Inferior parietal cortex (tissue), 1 donor: Measurements from ENCODE around the gene ACTL7B.
"Not testable (repeated sequence)": the region's sequence is repeated elsewhere in the genome, so short reads cannot be mapped to it uniquely, and the experiment has no call there.

Source experiments
- DNase-seq: peaks from one replicate; pipeline ENCODE4 v3.0.0-alpha.2; 2016; ENCODE audit errors: extremely low spot score

Gene ACTL7B

DNA sequence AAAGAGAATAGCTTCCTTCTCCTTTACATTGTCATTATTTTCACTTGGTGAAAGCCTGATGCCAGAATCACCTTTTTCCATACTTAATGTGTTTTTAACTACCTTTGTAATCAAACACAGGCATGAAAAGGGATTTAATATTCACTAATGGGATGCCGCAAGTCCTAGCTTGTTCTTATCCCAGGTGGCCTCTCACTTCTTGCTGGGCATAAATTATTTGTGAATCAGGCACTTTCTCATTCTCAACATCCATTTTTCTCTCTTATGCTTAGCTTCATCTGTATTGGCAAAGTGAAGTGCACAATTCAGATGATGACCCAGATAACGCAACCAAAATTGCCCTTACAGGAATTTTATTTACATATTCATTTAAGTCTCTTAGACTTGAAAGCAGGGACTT lies 10.9 kb downstream of the ACTL7B start:
- DNase-seq: no peak

DNA sequence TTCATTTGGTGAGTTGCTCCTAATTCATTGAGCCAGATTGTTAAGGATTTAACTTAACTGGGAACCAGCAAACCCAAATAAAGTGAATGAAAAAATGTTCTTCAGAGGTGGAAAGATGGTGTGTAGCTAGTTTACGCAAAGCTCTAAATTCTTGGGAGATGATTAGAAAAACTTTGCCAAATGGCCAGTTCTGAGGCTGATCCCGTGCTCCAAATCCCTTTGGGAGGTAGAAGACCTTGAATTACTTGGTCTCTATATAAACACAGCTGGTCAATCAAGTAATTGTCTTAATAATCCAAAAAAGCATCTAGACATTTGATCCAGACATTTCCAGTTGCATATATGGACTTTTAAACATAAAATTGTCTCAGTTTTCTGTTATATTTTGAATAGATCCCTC lies 11.4 kb downstream of the ACTL7B start:
- DNase-seq: no peak

DNA sequence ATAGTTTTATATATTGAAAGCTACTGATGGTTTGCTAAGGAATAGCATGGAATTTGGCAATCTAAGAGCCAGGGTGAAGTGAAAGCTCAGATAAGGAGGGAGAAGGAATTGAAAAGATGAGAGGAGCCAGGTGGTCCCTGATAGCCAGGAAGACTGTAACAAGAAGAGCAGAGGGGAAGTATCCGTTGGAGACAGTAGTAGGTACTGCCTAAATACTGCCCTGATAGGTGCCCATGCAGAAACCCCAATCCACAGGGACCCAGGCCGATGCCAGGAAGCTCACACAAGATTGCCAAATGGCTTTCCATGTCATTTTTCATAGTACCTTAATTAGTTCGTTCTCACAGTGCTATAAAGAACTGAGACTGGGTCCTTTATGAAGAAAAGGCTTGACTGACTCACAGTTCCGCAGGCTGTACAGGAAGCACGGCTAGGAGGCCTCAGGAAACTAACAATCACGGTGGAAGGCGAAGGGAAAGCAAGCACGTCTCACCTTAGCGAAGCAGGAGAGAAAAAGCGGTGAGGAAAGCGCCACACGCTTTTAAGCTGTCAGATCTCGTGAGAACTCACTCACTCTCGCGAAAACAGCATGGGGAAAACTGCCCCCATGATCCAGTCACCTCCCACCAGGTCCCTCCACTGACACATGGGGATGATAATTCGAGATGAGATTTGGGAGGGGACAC lies 13.0 kb downstream of the ACTL7B start:
- DNase-seq: no peak

DNA sequence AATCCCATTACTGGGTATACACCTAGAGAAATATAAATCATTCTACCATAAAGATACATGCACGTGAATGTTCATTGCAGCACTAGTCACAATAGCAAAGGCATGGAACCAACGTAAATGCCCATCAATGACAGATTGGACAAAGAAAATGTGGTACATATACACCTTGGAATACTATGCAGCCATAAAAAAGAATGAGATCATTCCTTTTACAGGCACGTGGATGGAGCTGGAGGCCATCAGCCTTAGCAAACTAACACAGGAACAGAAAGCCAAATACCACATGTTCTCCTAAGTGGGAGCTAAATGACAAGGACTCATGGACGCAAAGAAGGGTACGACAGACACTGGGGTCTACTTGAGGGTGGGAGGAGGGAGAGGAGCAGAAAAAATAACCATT lies 16.2 kb downstream of the ACTL7B start:
- not testable (repeated sequence) for DNase-seq

DNA sequence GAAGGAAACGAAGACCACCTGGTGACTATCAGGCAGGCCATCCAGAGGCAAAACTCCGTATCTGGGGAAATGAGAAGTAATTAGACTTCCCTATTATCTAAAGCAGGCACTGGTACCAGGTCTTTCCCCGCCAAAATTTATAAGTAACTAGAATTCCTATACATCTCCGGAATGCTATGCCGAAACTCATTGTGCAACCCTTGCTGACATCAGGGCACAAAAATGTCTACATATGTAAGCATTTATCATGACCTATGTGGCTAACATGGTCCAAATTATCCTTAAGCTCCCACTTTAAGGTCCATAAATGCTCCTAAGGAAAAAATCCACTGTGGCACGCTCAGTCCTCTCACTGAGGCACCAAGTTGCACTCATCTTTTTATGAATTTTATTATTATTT lies 17.8 kb downstream of the ACTL7B start:
- no peak for DNase-seq

DNA sequence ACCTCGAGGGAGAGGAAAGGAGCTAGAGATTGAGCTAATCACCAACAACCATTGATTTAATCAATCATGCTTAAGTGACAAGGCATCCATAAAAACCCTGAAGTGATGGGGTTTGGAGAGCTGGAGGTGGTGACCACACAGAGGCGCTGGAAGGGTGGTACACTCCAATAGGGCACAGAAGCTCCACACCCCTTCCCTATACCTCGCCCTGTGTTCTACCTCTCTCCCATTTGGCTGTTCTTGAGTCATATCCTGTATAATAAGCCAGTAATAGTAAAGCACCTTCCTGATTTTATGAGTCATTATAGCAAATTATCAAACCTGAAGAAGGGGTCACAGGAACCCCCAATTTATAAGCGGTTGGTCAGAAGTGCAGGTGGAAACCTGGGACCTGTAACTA lies 18.3 kb downstream of the ACTL7B start:
- DNase-seq: no peak

DNA sequence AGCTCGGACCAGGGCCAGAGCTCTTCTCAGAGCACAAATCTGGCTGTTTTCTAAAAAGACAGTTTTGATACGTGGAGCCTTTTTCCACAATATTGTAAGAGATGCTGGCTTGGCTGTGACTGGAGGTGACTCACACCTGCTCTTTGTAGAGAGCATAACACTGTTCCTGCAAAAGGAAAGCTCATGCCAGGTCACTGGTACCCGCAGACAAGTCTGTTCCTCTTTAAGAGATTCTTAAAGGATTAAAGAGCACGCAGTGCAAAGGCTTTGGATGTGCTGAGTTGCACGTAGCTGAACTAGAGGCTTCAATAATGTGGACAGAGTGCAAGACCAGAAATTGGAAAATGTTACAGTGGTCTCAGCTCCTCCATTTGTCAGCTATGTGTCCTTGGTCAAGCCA lies 19.0 kb downstream of the ACTL7B start:
- DNase-seq: no peak

DNA sequence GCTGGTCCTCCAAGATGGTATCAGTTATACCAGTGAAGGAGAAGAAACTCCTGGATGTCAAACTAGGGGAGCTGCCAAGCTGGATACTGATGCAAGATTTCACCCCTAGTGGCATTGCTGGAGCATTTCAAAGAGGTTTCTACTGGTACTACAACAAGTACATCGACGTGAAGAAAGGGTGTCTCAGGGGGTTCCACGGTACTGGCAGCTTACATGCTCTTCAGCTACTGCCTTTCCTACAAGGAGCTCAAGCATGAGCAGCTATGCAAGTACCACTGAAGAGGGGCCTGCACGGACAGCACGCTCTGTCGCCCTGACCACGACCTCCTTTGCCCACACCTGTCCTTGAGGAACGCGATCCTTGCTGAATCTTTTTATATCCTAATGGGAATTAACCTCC lies 19.5 kb downstream of the ACTL7B start:
- DNase-seq: no peak

DNA sequence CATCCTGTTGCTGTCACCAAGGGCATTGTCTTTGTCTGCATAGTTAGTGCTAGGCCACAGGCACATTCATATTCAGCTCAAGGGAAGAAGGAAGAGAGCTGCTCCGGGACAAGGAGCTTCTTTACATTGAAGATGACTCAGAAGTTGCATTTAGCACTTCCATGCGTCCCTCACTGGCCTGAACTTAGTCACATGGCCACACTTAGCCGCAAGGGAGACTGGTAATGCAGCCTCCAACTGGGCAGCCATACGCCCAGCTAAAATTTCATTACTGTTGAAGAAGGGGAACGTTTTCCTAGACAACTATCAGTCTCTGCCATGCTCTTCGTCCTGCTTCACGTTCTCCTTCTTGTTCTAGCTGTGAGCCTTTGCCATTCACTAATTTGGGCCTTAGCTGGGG lies 20.0 kb downstream of the ACTL7B start:
- no peak for DNase-seq

DNA sequence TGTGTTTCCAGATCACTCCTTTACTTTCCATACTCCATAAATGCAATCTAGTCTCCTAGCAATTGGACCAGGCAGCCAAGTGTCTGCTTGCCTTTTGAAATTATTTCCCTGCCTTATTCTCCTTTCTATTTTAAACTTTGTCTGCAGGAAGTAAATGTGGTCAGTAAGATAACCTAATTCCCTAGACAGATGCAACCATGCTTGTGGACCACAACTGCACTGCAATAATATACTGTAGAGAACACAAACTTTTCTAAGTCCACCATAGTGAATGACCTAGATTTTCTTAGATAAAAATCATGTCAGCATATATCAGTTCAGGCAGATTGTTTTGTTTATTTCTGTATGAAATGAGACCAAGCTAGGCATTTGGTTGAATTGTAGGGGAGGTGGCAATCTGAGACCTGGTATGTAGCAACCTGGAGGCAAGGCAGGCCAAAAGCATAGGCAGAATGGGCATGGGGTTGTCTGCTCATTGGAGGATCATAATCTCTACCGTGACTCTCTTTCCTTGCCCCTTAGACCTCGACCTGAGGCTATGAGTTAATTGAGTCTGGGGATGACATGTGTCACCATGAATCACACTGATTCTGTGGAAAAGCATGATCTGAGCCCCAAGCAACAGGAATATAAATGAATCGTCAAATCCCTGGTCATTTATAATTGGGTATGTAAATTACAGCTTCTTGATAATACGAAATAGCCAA lies 20.7 kb downstream of the ACTL7B start:
- no peak for DNase-seq

DNA sequence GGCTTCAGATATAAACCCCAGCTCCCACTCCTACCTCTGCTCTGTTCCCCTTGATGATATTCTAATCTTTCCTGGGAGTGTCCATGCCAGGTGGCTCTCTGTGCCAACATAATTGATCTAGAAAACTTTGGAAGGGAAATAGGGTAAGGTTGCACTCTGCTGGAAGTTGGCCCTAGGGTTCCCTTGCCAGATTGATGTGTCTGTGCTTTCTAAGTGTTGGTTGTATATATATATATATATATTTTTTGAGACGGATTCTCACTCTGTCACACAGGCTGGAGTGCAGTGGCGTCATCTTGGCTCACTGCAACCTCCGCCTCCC lies 23.6 kb downstream of the ACTL7B start:
- DNase-seq: no peak

DNA sequence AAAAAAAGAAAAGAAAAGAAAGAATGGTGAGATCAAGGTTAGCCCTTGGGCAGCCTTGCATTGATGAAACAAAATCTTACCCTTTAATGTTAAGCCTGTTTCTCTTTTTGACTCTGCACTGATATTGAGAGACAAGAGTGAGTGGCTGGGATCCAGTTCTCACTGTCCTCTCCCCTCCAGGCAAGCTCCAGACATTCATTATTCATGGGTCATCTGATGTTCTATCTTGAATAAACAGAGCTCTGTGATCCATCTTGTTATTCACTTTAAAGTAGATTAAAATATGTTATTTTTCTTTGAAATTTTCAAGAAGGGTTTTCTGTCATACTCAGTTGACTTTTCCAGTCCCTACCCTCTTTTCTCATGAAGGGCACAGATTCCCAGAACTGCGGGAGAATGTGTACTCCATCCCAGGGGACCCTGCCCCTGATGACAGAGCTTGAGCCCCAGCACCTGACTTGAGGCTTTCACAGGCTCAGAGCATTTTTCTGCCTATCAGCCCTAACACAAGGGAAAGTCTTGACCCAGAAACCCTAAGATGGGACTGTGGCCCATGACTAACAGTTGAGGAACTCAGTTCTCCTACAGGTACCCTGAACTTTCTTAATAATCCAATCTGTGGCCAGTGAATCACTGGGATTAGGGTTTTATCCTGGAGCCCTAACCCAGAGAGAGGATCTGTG lies 24.1 kb downstream of the ACTL7B start:
- no peak for DNase-seq

DNA sequence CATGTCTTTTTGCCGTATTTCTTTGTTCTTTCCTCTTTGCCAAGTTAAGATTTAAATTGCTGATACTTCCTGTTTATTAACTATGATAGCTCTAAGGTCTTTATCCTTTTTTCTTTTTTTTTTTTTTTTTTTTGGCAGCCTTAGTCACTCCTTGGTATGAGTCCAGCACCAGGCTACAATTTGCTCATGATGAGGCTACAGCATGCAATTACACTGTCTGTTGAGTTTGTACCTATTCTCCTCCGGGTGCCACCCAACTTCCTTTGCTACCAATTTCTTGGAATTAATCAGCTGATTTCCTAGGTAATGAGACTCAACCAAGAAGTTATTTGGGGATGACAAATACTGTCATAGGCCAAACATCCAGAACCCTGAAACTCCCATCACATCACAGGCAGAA lies 25.5 kb downstream of the ACTL7B start:
- DNase-seq: no peak

DNA sequence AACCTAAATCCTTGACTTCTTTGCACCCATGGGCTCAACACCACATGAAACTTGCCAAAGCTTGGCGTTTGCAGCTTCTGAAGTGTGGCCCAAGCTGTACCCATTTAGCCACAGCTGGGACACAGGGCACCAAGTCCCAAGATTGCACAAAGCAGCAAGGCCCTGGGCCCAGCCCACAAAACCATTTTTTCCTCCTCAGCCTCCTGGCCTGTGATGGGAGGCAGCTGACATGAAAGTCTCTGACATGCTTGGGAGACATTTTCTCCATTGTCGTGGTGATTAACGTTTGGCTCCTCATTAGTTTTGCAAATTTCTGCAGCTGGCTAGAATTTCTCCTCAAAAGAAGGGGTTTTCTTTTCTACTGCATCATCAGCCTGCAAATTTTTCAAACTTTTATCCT lies 32.0 kb downstream of the ACTL7B start:
- no peak for DNase-seq

DNA sequence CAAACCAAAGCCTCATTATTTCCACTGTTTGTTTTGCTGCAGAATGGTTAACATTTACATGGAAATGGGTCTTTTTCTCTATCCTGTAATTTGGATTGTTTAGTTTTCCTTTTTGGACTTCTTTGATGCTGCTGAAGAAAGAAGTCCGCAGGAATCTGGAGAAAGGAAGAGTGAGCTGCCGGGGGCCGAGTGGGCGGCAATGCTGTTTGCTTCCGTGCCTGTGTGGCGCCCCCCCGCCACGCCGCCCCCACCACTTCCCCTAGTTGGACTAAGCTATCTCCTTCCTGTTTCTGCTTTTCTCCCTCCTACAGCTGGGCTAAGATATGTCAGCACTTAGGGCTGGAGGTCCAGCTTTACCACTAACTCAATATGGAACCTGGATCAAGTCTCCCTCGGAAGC lies 39.7 kb downstream of the ACTL7B start:
- no peak for DNase-seq

DNA sequence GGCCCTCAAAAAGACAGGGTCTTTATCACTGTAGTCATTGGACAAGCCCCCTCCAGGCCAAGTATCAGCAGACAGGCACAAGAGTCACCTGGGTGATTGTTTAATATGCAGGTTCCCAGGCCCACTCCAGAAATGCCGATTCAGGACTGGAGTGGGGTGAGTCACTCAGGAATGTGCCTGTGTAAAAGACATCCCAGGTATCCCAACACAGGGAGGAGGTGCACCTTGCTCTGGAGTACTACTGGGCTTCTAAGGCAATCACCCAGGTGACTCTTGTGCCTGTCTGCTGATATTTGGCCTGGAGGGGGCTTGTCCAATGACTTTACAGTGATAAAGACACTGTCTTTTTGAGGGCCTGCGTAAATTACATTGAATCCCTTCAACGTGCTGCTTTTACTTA lies 40.6 kb downstream of the ACTL7B start:
- no peak for DNase-seq

DNA sequence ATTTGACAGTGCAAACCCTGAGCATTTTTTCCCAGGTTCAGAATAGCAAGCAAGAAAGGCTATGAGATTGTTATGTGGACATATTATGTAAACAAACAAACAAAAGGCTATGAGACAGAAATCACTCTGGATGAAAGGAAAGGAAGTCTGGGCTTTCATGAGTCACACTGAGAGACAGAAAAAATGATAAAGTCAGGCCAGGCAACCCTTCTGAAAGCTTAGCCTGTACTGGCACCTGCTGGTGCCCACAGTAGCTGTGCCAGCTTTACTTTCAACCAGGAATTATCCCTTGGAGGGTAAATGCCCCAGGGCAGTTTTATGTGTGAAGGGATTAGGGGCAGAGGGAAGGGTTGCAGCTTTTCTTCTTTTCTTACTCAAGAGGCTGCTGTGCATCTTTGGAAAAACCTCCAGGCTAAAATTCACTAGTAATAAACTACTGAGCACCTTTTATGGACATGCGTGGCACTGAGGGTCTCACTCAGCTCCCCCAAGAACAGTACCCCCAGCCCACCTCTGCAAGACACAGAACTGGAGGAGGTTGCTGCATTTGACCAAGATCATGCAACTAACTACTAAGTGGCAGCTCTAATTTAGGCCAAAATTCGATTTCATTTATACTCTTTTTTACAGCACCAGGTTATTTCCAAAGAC lies 41.7 kb downstream of the ACTL7B start:
- DNase-seq: peak; percentile 45

DNA sequence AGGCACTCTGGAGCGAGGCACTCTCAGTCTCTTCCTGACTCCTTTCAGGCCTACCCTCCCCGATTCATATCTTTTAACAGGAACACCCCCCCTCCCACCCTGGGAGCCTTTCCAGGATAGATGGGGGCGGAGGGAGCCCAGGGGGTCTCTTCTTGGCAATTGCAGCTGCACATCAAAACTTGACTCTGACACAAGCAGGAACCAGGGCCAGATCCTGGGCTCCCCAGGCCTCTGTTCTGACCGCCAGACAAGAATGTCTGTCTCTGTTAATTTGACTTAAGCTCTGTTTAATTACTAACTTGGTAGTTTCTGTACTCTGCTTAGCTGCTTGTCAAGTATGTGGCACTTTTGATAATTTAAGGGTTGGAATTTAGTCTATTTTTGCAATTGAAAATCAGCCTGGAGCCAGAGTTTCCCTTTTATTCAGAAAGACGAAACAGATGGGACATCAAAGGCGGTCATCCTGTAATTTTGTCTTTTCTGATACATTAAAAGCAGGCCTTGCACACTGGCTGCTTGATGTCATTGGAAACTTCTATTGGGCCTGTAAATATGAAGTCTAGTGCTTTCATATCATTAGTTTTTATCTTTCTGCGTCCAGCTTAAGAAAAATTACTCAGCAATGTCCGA lies 43.3 kb downstream of the ACTL7B start:
- DNase-seq: no peak

DNA sequence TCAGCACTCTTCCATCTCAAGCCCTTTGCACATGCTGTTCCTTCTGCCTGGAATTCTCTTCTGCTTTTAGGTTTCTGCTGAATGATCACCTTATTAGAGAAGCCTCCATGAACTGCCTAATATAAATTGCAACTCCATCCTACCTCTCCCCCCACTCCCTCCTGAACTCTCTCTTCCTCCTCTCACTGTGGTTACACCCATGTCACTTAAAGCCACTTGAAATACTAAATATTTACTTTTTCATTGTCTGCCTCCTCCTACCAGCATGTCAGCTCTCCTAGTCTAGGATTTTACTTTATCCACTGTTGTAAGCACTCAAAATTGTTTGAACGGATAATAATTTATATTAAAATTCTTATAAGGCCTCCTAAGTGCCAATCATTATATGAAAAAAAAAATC lies 43.8 kb downstream of the ACTL7B start:
- no peak for DNase-seq

DNA sequence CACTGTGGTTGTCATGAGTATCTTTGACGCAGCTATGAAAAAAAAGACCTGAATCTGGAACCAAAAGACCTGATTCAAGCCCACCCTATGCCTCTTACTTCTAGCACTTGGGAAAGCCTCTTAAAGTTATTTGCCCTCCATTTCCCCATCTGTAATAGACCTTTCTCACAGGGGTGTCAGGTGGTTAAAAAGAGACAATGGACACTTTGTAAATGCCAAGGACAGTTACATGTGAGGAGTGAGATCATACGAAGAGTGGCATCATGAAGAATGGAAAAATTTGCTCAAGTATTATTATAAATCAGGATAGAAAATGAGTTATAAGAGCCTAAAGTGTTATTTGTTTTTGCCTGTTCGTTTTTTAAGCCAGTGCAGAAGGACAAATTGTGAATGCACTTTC lies 46.5 kb downstream of the ACTL7B start:
- no peak for DNase-seq
